Measurements from ENCODE around the gene SNX13.

The SNX13 gene

GRCh38 chr7:17971411-17971810 is 31.1 kb upstream of the SNX13 start:
- no peak overlapping the region for H3K4me3 ChIP-seq (ENCODE audit: extremely low read depth, insufficient read depth, low read length, poor library complexity, severe bottlenecking)
- H3K36me3 ChIP-seq (ENCODE audit: control insufficient read depth, insufficient read depth, low read length) = no peaks in the 10 kb centered on the region
- H3K4me1 ChIP-seq (ENCODE audit: control insufficient read depth, insufficient read depth, low read length, poor library complexity, severe bottlenecking) = no peaks in the 10 kb centered on the region
- WGBS, 2 experiments (ENCODE audit: insufficient coverage in 2 of 2) = 75 to 100% methylated on average over 1 of the region's 2 CpGs
- no peaks in the 10 kb centered on the region for H3K9me3 ChIP-seq (ENCODE audit: control insufficient read depth, low read length)
- H3K27ac ChIP-seq (ENCODE audit: low read depth, low read length, severe bottlenecking) = no peak overlapping the region

DNA sequence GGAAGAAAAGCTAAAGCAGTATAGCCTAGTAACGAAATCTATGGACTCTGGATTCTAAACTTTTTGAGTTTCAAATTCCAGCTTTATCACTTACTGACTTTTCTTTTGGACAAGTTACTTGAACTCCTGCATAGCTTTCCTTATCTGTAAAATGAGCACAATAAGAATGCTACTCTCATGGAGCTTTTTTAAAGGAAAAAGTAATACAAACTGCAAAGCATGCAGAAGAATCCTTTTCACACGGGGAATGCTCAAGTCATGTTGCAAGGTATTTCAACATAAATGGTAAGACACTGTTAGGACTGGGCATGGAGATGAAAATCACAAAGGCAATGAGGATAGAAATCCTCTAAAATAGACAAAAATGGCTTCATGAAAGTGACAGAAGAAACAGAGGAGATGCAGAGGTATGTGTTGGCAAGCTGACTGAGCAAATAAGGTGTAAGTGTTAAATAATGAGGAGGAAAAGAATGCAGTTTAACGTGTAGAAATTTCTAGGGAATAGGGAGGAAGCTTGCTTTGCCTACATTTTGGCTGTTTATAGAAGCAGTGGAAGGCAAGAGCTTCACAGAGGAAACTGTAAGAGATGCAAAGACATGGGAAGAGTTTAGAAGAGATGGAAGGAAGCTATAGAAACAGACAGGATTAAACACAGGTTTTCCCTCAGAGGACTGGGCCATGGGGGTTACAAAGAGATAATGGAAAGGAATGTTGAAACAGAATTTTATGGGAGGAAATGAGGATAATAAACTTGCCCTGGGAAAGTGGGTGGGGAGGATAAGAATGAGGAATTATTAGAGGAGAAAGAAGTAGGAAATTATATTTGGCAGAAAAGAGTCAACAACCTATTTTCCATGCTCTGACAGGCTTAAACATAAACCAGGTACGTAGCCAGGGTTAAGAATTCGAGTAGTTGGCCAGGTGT is 28.8 kb upstream of the SNX13 start:
- no peaks in the 10 kb centered on the region for H3K9me3 ChIP-seq (ENCODE audit: control insufficient read depth, low read length)
- no peak overlapping the region for H3K4me3 ChIP-seq (ENCODE audit: extremely low read depth, insufficient read depth, low read length, poor library complexity, severe bottlenecking)
- 86 to 92% methylated on average over 4 of the region's 5 CpGs for WGBS, 2 experiments (ENCODE audit: insufficient coverage in 2 of 2)
- no peaks in the 10 kb centered on the region for H3K4me1 ChIP-seq (ENCODE audit: control insufficient read depth, insufficient read depth, low read length, poor library complexity, severe bottlenecking)
- no peaks in the 10 kb centered on the region for H3K36me3 ChIP-seq (ENCODE audit: control insufficient read depth, insufficient read depth, low read length)
- H3K27ac ChIP-seq (ENCODE audit: low read depth, low read length, severe bottlenecking) = no peak overlapping the region

DNA sequence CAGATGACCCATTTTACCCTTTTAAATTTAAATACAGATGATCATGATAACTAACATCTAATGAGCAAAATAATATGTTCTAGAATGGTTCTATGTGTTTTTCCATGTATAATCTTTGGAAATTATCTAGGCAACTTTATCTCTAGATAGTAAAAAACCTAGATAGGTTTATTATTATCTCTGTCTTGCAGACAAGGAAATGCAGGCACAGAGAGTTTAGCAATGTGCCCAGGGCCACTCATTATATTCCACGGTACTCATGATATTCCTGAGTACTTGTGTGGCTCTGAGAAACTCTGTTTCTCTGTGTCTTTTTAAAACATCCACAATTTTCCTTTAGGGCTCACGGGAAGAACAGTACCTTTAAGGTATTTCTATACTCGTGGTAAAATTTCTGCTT is 26.4 kb upstream of the SNX13 start:
- H3K4me3 ChIP-seq (ENCODE audit: extremely low read depth, insufficient read depth, low read length, poor library complexity, severe bottlenecking) = no peak overlapping the region
- 86 to 100% methylated on average over 1 of the region's 3 CpGs for WGBS, 2 experiments (ENCODE audit: insufficient coverage in 2 of 2)
- H3K4me1 ChIP-seq (ENCODE audit: control insufficient read depth, insufficient read depth, low read length, poor library complexity, severe bottlenecking) = no peaks in the 10 kb centered on the region
- H3K9me3 ChIP-seq (ENCODE audit: control insufficient read depth, low read length) = no peaks in the 10 kb centered on the region
- no peaks in the 10 kb centered on the region for H3K36me3 ChIP-seq (ENCODE audit: control insufficient read depth, insufficient read depth, low read length)
- H3K27ac ChIP-seq (ENCODE audit: low read depth, low read length, severe bottlenecking) = no peak overlapping the region

GRCh38 chr7:17965603-17966002 is 25.3 kb upstream of the SNX13 start:
- H3K4me1 ChIP-seq (ENCODE audit: control insufficient read depth, insufficient read depth, low read length, poor library complexity, severe bottlenecking) = no peaks in the 10 kb centered on the region
- no peak overlapping the region for H3K4me3 ChIP-seq (ENCODE audit: extremely low read depth, insufficient read depth, low read length, poor library complexity, severe bottlenecking)

DNA sequence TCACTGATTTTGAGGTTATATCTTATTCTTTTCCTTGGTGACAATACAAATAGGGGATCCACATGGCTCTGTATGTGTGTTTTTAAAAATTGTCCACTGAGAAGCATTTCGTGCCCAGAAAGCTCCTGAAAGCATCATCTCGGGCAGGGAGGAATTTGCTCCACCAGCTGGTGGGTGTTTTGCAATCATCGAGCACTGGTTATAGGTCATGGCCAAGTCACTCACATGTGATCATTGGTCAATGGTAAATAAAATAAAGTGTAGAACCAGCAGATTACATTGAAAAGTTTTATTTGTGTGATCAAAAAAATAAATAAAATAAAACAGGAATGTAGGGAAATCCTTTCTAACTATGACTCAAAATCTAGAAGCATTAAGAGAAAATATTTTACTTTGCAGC is 23.0 kb upstream of the SNX13 start:
- Histone ChIP-seq H3K27ac (ENCODE audit: low read depth, low read length, severe bottlenecking) (no peak overlapping the region), H3K4me3 (ENCODE audit: extremely low read depth, insufficient read depth, low read length, poor library complexity, severe bottlenecking) (no peak overlapping the region), H3K4me1 (ENCODE audit: control insufficient read depth, insufficient read depth, low read length, poor library complexity, severe bottlenecking) (no peaks in the 10 kb centered on the region), H3K9me3 (ENCODE audit: control insufficient read depth, low read length) (no peaks in the 10 kb centered on the region), H3K36me3 (ENCODE audit: control insufficient read depth, insufficient read depth, low read length) (no peaks in the 10 kb centered on the region)
- 79 to 81% methylated on average over 2 of the region's 3 CpGs for WGBS, 2 experiments (ENCODE audit: insufficient coverage in 2 of 2)

More at GRCh38 chr7:17965603-17966002, 25.3 kb upstream of the SNX13 start:
- no peaks in the 10 kb centered on the region for H3K9me3 ChIP-seq (ENCODE audit: control insufficient read depth, low read length)
- H3K36me3 ChIP-seq (ENCODE audit: control insufficient read depth, insufficient read depth, low read length) = no peaks in the 10 kb centered on the region
- H3K27ac ChIP-seq (ENCODE audit: low read depth, low read length, severe bottlenecking) = no peak overlapping the region

GRCh38 chr7:17962652-17963051 is 22.4 kb upstream of the SNX13 start:
- Histone ChIP-seq H3K36me3 (ENCODE audit: control insufficient read depth, insufficient read depth, low read length) (no peaks in the 10 kb centered on the region), H3K4me3 (ENCODE audit: extremely low read depth, insufficient read depth, low read length, poor library complexity, severe bottlenecking) (no peak overlapping the region), H3K4me1 (ENCODE audit: control insufficient read depth, insufficient read depth, low read length, poor library complexity, severe bottlenecking) (no peaks in the 10 kb centered on the region), H3K27ac (ENCODE audit: low read depth, low read length, severe bottlenecking) (no peak overlapping the region), H3K9me3 (ENCODE audit: control insufficient read depth, low read length) (no peaks in the 10 kb centered on the region)
- 92 to 93% methylated on average over 9 of the region's 9 CpGs for WGBS, 2 experiments (ENCODE audit: insufficient coverage in 2 of 2)

DNA sequence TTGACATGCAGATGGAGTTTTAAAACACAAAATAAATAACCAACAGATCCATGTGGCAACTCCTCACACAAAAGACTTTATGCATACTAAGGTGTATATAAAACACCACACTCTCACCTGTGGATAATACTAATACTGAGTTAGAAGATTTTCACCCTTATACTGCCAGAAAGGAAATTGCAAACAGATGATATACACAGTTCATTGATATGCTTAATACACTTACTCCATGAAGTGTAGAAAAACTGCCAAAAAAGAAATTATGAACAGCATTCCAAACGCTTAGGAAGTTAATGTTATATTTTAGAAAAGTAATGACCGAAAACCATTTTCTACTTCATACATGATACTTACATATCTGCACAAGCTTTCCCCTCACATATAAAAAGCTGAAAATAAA is 17.6 kb upstream of the SNX13 start:
- Histone ChIP-seq H3K36me3 (ENCODE audit: control insufficient read depth, insufficient read depth, low read length) (no peaks in the 10 kb centered on the region), H3K4me1 (ENCODE audit: control insufficient read depth, insufficient read depth, low read length, poor library complexity, severe bottlenecking) (no peaks in the 10 kb centered on the region), H3K4me3 (ENCODE audit: extremely low read depth, insufficient read depth, low read length, poor library complexity, severe bottlenecking) (no peak overlapping the region), H3K27ac (ENCODE audit: low read depth, low read length, severe bottlenecking) (no peak overlapping the region), H3K9me3 (ENCODE audit: control insufficient read depth, low read length) (no peaks in the 10 kb centered on the region)
- whole genome bisulfite sequencing, 2 experiments (ENCODE audit: insufficient coverage in 2 of 2) = 100% methylated on average over 1 of the region's 2 CpGs; no CpG with 5 or more reads in 1 of the 2 experiments

GRCh38 chr7:17952387-17952786 is 12.1 kb upstream of the SNX13 start:
- 93% methylated on average over 2 of the region's 2 CpGs; no CpG with 5 or more reads in 1 of the 2 experiments for WGBS, 2 experiments (ENCODE audit: insufficient coverage in 2 of 2)
- no peak overlapping the region for H3K4me3 ChIP-seq (ENCODE audit: extremely low read depth, insufficient read depth, low read length, poor library complexity, severe bottlenecking)
- no peak overlapping the region for H3K27ac ChIP-seq (ENCODE audit: low read depth, low read length, severe bottlenecking)
- no peaks in the 10 kb centered on the region for H3K36me3 ChIP-seq (ENCODE audit: control insufficient read depth, insufficient read depth, low read length)
- H3K9me3 ChIP-seq (ENCODE audit: control insufficient read depth, low read length) = no peaks in the 10 kb centered on the region
- H3K4me1 ChIP-seq (ENCODE audit: control insufficient read depth, insufficient read depth, low read length, poor library complexity, severe bottlenecking) = no peaks in the 10 kb centered on the region

DNA sequence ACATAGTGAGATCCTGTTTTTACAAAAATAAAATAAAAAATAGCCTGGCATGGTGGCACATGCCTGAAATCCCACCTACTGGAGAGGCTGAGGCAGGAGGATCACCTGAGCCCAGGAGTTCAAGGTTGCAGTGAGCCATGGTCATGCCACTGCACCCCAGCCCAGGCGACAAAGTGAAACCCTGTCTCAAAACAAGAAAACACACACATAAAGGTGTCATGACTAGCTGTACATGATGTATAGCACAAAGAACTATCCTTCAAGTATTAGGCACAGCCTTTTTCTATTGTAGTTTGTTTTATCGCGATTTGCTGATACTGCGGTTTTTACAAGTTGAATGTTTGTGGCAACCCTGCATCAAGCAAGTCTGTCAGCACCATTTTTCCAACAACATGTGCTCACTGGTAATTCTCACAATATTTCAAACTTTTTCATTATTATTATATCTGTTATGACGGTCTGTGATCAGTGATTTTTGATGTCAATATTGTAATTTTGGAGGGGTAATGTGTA is 11.5 kb upstream of the SNX13 start:
- Histone ChIP-seq H3K4me1 (ENCODE audit: control insufficient read depth, insufficient read depth, low read length, poor library complexity, severe bottlenecking) (no peaks in the 10 kb centered on the region), H3K4me3 (ENCODE audit: extremely low read depth, insufficient read depth, low read length, poor library complexity, severe bottlenecking) (no peak overlapping the region), H3K9me3 (ENCODE audit: control insufficient read depth, low read length) (no peaks in the 10 kb centered on the region), H3K27ac (ENCODE audit: low read depth, low read length, severe bottlenecking) (no peak overlapping the region), H3K36me3 (ENCODE audit: control insufficient read depth, insufficient read depth, low read length) (no peaks in the 10 kb centered on the region)
- 86 to 100% methylated on average over 2 to 3 of the region's 5 CpGs for WGBS, 2 experiments (ENCODE audit: insufficient coverage in 2 of 2)

GRCh38 chr7:17948526-17949238 is 8.4 kb upstream of the SNX13 start:
- Histone ChIP-seq H3K36me3 (ENCODE audit: control insufficient read depth, insufficient read depth, low read length) (no peaks in the 10 kb centered on the region), H3K4me3 (ENCODE audit: extremely low read depth, insufficient read depth, low read length, poor library complexity, severe bottlenecking) (no peak overlapping the region), H3K9me3 (ENCODE audit: control insufficient read depth, low read length) (no peaks in the 10 kb centered on the region), H3K27ac (ENCODE audit: low read depth, low read length, severe bottlenecking) (no peak overlapping the region), H3K4me1 (ENCODE audit: control insufficient read depth, insufficient read depth, low read length, poor library complexity, severe bottlenecking) (no peaks in the 10 kb centered on the region)
- no CpG with 5 or more reads among the region's 2 CpGs for WGBS, 2 experiments (ENCODE audit: insufficient coverage in 2 of 2)

GRCh38 chr7:17947620-17948019 is 7.3 kb upstream of the SNX13 start:
- H3K4me1 ChIP-seq (ENCODE audit: control insufficient read depth, insufficient read depth, low read length, poor library complexity, severe bottlenecking) = no peaks in the 10 kb centered on the region
- no peak overlapping the region for H3K4me3 ChIP-seq (ENCODE audit: extremely low read depth, insufficient read depth, low read length, poor library complexity, severe bottlenecking)
- H3K9me3 ChIP-seq (ENCODE audit: control insufficient read depth, low read length) = no peaks in the 10 kb centered on the region
- no peaks in the 10 kb centered on the region for H3K36me3 ChIP-seq (ENCODE audit: control insufficient read depth, insufficient read depth, low read length)
- no CpG with 5 or more reads among the region's 2 CpGs for WGBS, 2 experiments (ENCODE audit: insufficient coverage in 2 of 2)
- no peak overlapping the region for H3K27ac ChIP-seq (ENCODE audit: low read depth, low read length, severe bottlenecking)
